WTC11 (cell line): Measurements from ENCODE around the gene ZNF484. TPM values are rescaled to one million over a fixed set of nuclear protein-coding genes. Genes with fewer than 3 reads are reported as not detected.
"Not testable (repeated sequence)": the region's sequence is repeated elsewhere in the genome, so short reads cannot be mapped to it uniquely, and the experiment has no call there.

Experiments
- ATAC-seq: fragments of 200-7000 bp; cut with Tn5 transposase; 2 replicates; pipeline ENCODE4 v1.10.0; 2021; ENCODE audit warnings: mild to moderate bottlenecking, moderate library complexity
- CTCF ChIA-PET: fragments of 300-600 bp; sonication (Branson Sonifier 250); formaldehyde crosslinking; loops from one replicate; lab custom pipeline; 2021; ENCODE audit warnings: antibody characterized with exemption; lab: Charles Lee
- POLR2A ChIA-PET: fragments of 350-600 bp; sonication (Branson Sonifier 250); formaldehyde crosslinking; loops from one replicate; lab custom pipeline; 2021; ENCODE audit warnings: antibody characterized with exemption; lab: Charles Lee
- DNase-seq: peaks from one replicate; pipeline ENCODE4 v3.0.0; 2021; ENCODE audit warnings: low spot score
- H3K27ac Mint-ChIP-seq: 2 replicates; pipeline ENCODE4 v1.8.0; 2021; ENCODE audit warnings: mixed read lengths
- H3K27me3 Mint-ChIP-seq: 2 replicates; pipeline ENCODE4 v1.8.0; 2021; ENCODE audit warnings: low read depth, mild to moderate bottlenecking, moderate library complexity, mixed read lengths
- H3K36me3 Mint-ChIP-seq: 2 replicates; pipeline ENCODE4 v1.8.0; 2021; ENCODE audit warnings: mixed read lengths
- H3K4me1 Mint-ChIP-seq: 2 replicates; pipeline ENCODE4 v1.8.0; 2022; ENCODE audit warnings: mixed read lengths
- H3K4me3 Mint-ChIP-seq: 2 replicates; pipeline ENCODE4 v1.8.0; 2021; ENCODE audit warnings: mild to moderate bottlenecking, moderate library complexity, mixed read lengths
- H3K9me3 Mint-ChIP-seq: 2 replicates; pipeline ENCODE4 v1.8.0; 2021; ENCODE audit warnings: mixed read lengths
- E2F5 ChIP-seq: sonication (generic); formaldehyde crosslinking; IDR thresholded peaks from 2 replicates; pipeline ENCODE4 v1.8.1; 2022; ENCODE audit warnings: mild to moderate bottlenecking, moderate library complexity, missing genetic modification reagents
- ETV6 ChIP-seq: sonication (generic); formaldehyde crosslinking; IDR thresholded peaks from 2 replicates; pipeline ENCODE4 v1.8.1; 2022; ENCODE audit warnings: mild to moderate bottlenecking, missing genetic modification reagents
- FOXP4 ChIP-seq: sonication (generic); formaldehyde crosslinking; IDR thresholded peaks from 2 replicates; pipeline ENCODE4 v1.8.0; 2022; ENCODE audit warnings: mild to moderate bottlenecking, missing genetic modification reagents
- HMGA2 ChIP-seq: fragments of 250-450 bp; sonication (Bioruptor Pico); IDR thresholded peaks from 2 replicates; pipeline ENCODE4 v1.4.0; 2021; ENCODE audit warnings: mild to moderate bottlenecking, moderate library complexity
- SMAD3 ChIP-seq: sonication (generic); formaldehyde crosslinking; IDR thresholded peaks from 2 replicates; pipeline ENCODE4 v1.8.0; 2022; ENCODE audit warnings: missing genetic modification reagents, mild to moderate bottlenecking, borderline replicate concordance
- SMAD4 ChIP-seq: sonication (generic); formaldehyde crosslinking; IDR thresholded peaks from 2 replicates; pipeline ENCODE4 v1.8.0; 2022; ENCODE audit warnings: mild to moderate bottlenecking, missing genetic modification reagents
- SOX15 ChIP-seq: fragments of 250-450 bp; sonication (Bioruptor Pico); IDR thresholded peaks from 2 replicates; pipeline ENCODE4 v1.9.0; 2021; ENCODE audit warnings: mild to moderate bottlenecking
- STAT6 ChIP-seq: sonication (generic); formaldehyde crosslinking; conservative IDR thresholded peaks from 2 replicates; pipeline ENCODE4 v1.8.1; 2023; ENCODE audit warnings: mild to moderate bottlenecking, low read depth, missing genetic modification reagents, moderate library complexity
- TCF7 ChIP-seq: sonication (generic); formaldehyde crosslinking; IDR thresholded peaks from 2 replicates; pipeline ENCODE4 v1.8.0; 2022; ENCODE audit warnings: mild to moderate bottlenecking, low read depth, missing genetic modification reagents, moderate library complexity
- TEAD4 ChIP-seq: sonication (generic); formaldehyde crosslinking; IDR thresholded peaks from 2 replicates; pipeline ENCODE4 v1.8.0; 2022; ENCODE audit warnings: mild to moderate bottlenecking, missing genetic modification reagents
- USF1 ChIP-seq: sonication (generic); formaldehyde crosslinking; IDR thresholded peaks from 2 replicates; pipeline ENCODE4 v1.8.0; 2022; ENCODE audit warnings: mild to moderate bottlenecking, missing genetic modification reagents
- ZNF232 ChIP-seq: sonication (generic); formaldehyde crosslinking; IDR thresholded peaks from 2 replicates; pipeline ENCODE4 v1.8.0; 2022; ENCODE audit warnings: mild to moderate bottlenecking, missing genetic modification reagents
- ZNF281 ChIP-seq: sonication (generic); formaldehyde crosslinking; IDR thresholded peaks from 2 replicates; pipeline ENCODE4 v1.8.0; 2023; ENCODE audit warnings: mild to moderate bottlenecking, missing genetic modification reagents
- ZNF671 ChIP-seq: fragments of 250-450 bp; sonication (Bioruptor Pico); IDR thresholded peaks from 2 replicates; pipeline ENCODE4 v1.8.0; 2021; ENCODE audit warnings: mild to moderate bottlenecking
- total RNA-seq: library from RNA; stranded (reverse); gene quantifications from 3 replicates; pipeline ENCODE4 v1.2.3, GENCODE V29; 2021

ZNF484 gene
- total RNA-seq, 1 experiment from 2014 or later: 14.1 TPM

GRCh38 chr9:92895812-92896436 is 18.1 kb upstream of the ZNF484 start (continued):
- TF ChIP-seq ZNF671 (CRISPR knock-in tag) (no peak), TEAD4 (CRISPR knock-in tag) (no peak)

GRCh38 chr9:92894711-92895362 is 17.0 kb upstream of the ZNF484 start:
- DNase-seq (no peak), ATAC-seq (no peak)
- CTCF ChIA-PET: no interaction called here
- H3K36me3 Mint-ChIP-seq: peaks cover 5% of the 10 kb centered on the region; the same call in 1 of the 2 replicates
- H3K27me3 Mint-ChIP-seq: peaks cover 9% of the 10 kb centered on the region
- H3K27ac Mint-ChIP-seq: no peak overlapping the region
- peaks cover 16% of the 10 kb centered on the region for H3K9me3 Mint-ChIP-seq
- TF ChIP-seq ETV6 (CRISPR knock-in tag): no peak
- peaks cover 26% of the 10 kb centered on the region for H3K4me1 Mint-ChIP-seq
- no peak overlapping the region for H3K4me3 Mint-ChIP-seq
- POLR2A ChIA-PET: no interaction called here

GRCh38 chr9:92893916-92894610 is 16.2 kb upstream of the ZNF484 start:
- H3K36me3 Mint-ChIP-seq, POLR2A ChIA-PET, H3K27ac Mint-ChIP-seq, ATAC-seq, CTCF ChIA-PET, H3K27me3 Mint-ChIP-seq, H3K4me3 Mint-ChIP-seq, DNase-seq: not testable (repeated sequence)
- H3K9me3 Mint-ChIP-seq: peaks cover 14% of the 10 kb centered on the region
- peaks cover 31% of the 10 kb centered on the region for H3K4me1 Mint-ChIP-seq

- H3K27ac Mint-ChIP-seq, ATAC-seq, H3K36me3 Mint-ChIP-seq, H3K9me3 Mint-ChIP-seq, CTCF ChIA-PET, H3K4me3 Mint-ChIP-seq, DNase-seq: not testable (repeated sequence)
- peaks cover 43% of the 10 kb centered on the region for H3K4me1 Mint-ChIP-seq
- H3K27me3 Mint-ChIP-seq: peaks cover 15% of the 10 kb centered on the region
- POLR2A ChIA-PET: interaction anchor here (0.6 kb wide), 1 partner anchor 15 kb away, joined by 3 read pairs; no protein-coding TSS in a partner anchor
Observed at GRCh38 chr9:92892276-92892675, 14.4 kb upstream of the ZNF484 start.

- ChIA-PET CTCF (no interaction called here), POLR2A (no interaction called here)
- peak overlapping the region; percentile 33; the same call in 1 of the 2 replicates for H3K27ac Mint-ChIP-seq
- peaks cover 27% of the 10 kb centered on the region for H3K27me3 Mint-ChIP-seq
- H3K4me3 Mint-ChIP-seq: no peak overlapping the region
- ATAC-seq (0 out of 2 replicates have a peak, but pooled peaks have one; percentile 43), DNase-seq (no peak)
- H3K36me3 Mint-ChIP-seq: no peaks in the 10 kb centered on the region
- no peaks in the 10 kb centered on the region; the same call in 1 of the 2 replicates for H3K9me3 Mint-ChIP-seq
- TF ChIP-seq USF1 (CRISPR knock-in tag): no peak
- no peak for TF ChIP-seq SMAD4
- no peak for TF ChIP-seq E2F5 (CRISPR knock-in tag)
- TF ChIP-seq SOX15 (CRISPR knock-in tag): no peak
- no peak for TF ChIP-seq SMAD3 (CRISPR knock-in tag)
- TF ChIP-seq STAT6 (CRISPR knock-in tag): no peak
- no peak for TF ChIP-seq ZNF232 (CRISPR knock-in tag)
- TF ChIP-seq HMGA2 (CRISPR knock-in tag): no peak
- TF ChIP-seq FOXP4 (CRISPR knock-in tag): no peak
- no peak for TF ChIP-seq TCF7 (CRISPR knock-in tag)
- no peak for TF ChIP-seq ZNF281 (CRISPR knock-in tag)
- peaks cover 43% of the 10 kb centered on the region for H3K4me1 Mint-ChIP-seq
Observed at GRCh38 chr9:92890761-92891160, 12.9 kb upstream of the ZNF484 start.
